HepG2 (cell line): ENCODE results near the gene MEI1. TPM values are rescaled to one million over a fixed set of nuclear protein-coding genes. Genes with fewer than 3 reads are reported as not detected.
"Not testable (repeated sequence)": the region's sequence is repeated elsewhere in the genome, so short reads cannot be mapped to it uniquely, and the experiment has no call there.

Experiments
- ATAC-seq: fragments of 200-7000 bp; cut with Tn5 transposase; 3 replicates; pipeline ENCODE4 v1.9.1; 2020; ENCODE audit warnings: mild to moderate bottlenecking, moderate library complexity
- BruUV-seq: library from RNA; stranded (reverse); fragments of 400-500 nt; replicated peaks from 2 replicates; lab custom pipeline; 2021; lab: Mats Ljungman, UMichigan
- CTCF ChIA-PET: fragments of 300-600 bp; formaldehyde crosslinking; extraction: SDS; loops from one replicate; lab custom pipeline; 2021; ENCODE audit warnings: low total read pairs, inconsistent platforms, low intra/inter-chr PET ratio; lab: Yijun Ruan, JAX
- POLR2A ChIA-PET: fragments of 350-600 bp; sonication (Branson Sonifier 250); formaldehyde crosslinking; loops from one replicate; lab custom pipeline; 2020; ENCODE audit warnings: antibody characterized with exemption, inconsistent platforms; lab: Yijun Ruan, JAX
- DNase-seq: peaks from one replicate; pipeline ENCODE4 v3.0.0-alpha.2; 2015; ENCODE audit warnings: low spot score
- FAIRE-seq: peaks from 3 replicates; lab custom pipeline; 2011; peaks lifted over from hg19 to GRCh38; lab: Jason Lieb, UNC
- H2AFZ ChIP-seq: one replicate; pipeline ENCODE4 v1.6.1; 2011; ENCODE audit warnings: low read length, inconsistent platforms
- H3K27ac ChIP-seq: fragments of 300-600 bp; 3 replicates; pipeline ENCODE4 v1.8.0; 2011; ENCODE audit warnings: mixed run types, mild to moderate bottlenecking, mixed read lengths, low read length, inconsistent platforms; ENCODE audit not compliant: insufficient read depth; ENCODE audit errors: extremely low read length
- H3K27me3 ChIP-seq, 2 experiments: fragments of 200-600 bp in 1 of 2; 2 replicates in 1 of 2; 3 replicates in 1 of 2; pipeline versions ENCODE4 v1.6.0 to v1.8.0; 2011; ENCODE audit warnings: low read length in 2 of 2, mild to moderate bottlenecking in 2 of 2, moderate library complexity in 2 of 2, inconsistent platforms in 1 of 2; ENCODE audit not compliant: insufficient read depth in 2 of 2, control insufficient read depth in 1 of 2
- H3K36me3 ChIP-seq, 2 experiments: fragments of 200-600 bp in 1 of 2; replicated peaks in 1 of 2; 2 replicates in 1 of 2; 3 replicates in 1 of 2; pipeline versions ENCODE4 v1.5.1 to v1.8.0; 2011; ENCODE audit warnings: low read length in 2 of 2, inconsistent platforms in 1 of 2; ENCODE audit not compliant: insufficient read depth in 2 of 2, control insufficient read depth in 1 of 2
- H3K4me1 ChIP-seq: 2 replicates; pipeline ENCODE4 v1.5.1; 2012; ENCODE audit warnings: low read length, inconsistent platforms; ENCODE audit not compliant: insufficient read depth
- H3K4me2 ChIP-seq: 2 replicates; pipeline ENCODE4 v1.6.0; 2011; ENCODE audit warnings: low read depth, low read length, inconsistent platforms
- H3K4me3 ChIP-seq, 3 experiments: fragments of 200-600 bp in 1 of 3; sonication (generic), shearing (Covaris generic) in 1 of 3; replicated peaks in 1 of 3; 2 replicates each; pipeline ENCODE4 v1.5.1; 2011 to 2016; ENCODE audit warnings: low read length in 3 of 3, inconsistent platforms in 2 of 3, low read depth in 2 of 3, mild to moderate bottlenecking in 2 of 3, control low read depth in 1 of 3, mixed read lengths in 1 of 3; ENCODE audit not compliant: insufficient read depth in 1 of 3
- H3K79me2 ChIP-seq: one replicate; pipeline ENCODE4 v1.6.1; 2011; ENCODE audit warnings: low read length, inconsistent platforms; ENCODE audit not compliant: insufficient read depth
- H3K9ac ChIP-seq: 2 replicates; pipeline ENCODE4 v1.6.0; 2011; ENCODE audit warnings: mild to moderate bottlenecking, low read depth, low read length, inconsistent platforms; ENCODE audit not compliant: insufficient read depth
- H3K9me3 ChIP-seq: 2 replicates; pipeline ENCODE4 v1.5.1; 2012; ENCODE audit warnings: mild to moderate bottlenecking, low read length
- H4K20me1 ChIP-seq: 2 replicates; pipeline ENCODE4 v1.6.0; 2011; ENCODE audit warnings: inconsistent platforms, mild to moderate bottlenecking, low read length, moderate library complexity; ENCODE audit not compliant: insufficient read depth
- CEBPB ChIP-seq: IDR thresholded peaks from 2 replicates; pipeline ENCODE4 v1.6.1; 2011; ENCODE audit warnings: low read depth, low read length, improper control_type of control experiment, borderline replicate concordance
- CEBPG ChIP-seq: IDR thresholded peaks from 2 replicates; pipeline ENCODE4 v1.6.1; 2016
- GATAD2A ChIP-seq: IDR thresholded peaks from 2 replicates; pipeline ENCODE4 v1.6.1; 2016
- HNF4A ChIP-seq: sonication (generic); formaldehyde crosslinking; IDR thresholded peaks from 2 replicates; pipeline ENCODE4 v1.4.0; 2020; ENCODE audit warnings: missing genetic modification reagents
- JUND ChIP-seq: sonication (generic); formaldehyde crosslinking; IDR thresholded peaks from 2 replicates; pipeline ENCODE4 v1.8.0; 2022; ENCODE audit warnings: mild to moderate bottlenecking, missing genetic modification reagents
- NR2C2 ChIP-seq: sonication (generic); formaldehyde crosslinking; IDR thresholded peaks from 2 replicates; pipeline ENCODE4 v1.4.0; 2020; ENCODE audit warnings: missing genetic modification reagents, mild to moderate bottlenecking, moderate library complexity, borderline replicate concordance
- NR2F6 ChIP-seq, 2 experiments: IDR thresholded peaks; 2 replicates each; pipeline ENCODE4 v1.6.1; 2016; ENCODE audit warnings: antibody characterized with exemption in 1 of 2, mild to moderate bottlenecking in 1 of 2
- RARA ChIP-seq: IDR thresholded peaks from 2 replicates; pipeline ENCODE4 v1.6.1; 2016; ENCODE audit warnings: missing genetic modification reagents, missing compliant biosample characterization
- RXRA ChIP-seq: sonication (generic); formaldehyde crosslinking; IDR thresholded peaks from 2 replicates; pipeline ENCODE4 v1.5.1; 2020; ENCODE audit warnings: missing genetic modification reagents
- SALL1 ChIP-seq: sonication (generic); formaldehyde crosslinking; IDR thresholded peaks from 2 replicates; pipeline ENCODE4 v1.8.0; 2022; ENCODE audit warnings: mild to moderate bottlenecking, missing genetic modification reagents
- SKI ChIP-seq: fragments of 450-650 bp; IDR thresholded peaks from one replicate; pipeline ENCODE4 v1.6.1; 2018; ENCODE audit warnings: mild to moderate bottlenecking; ENCODE audit not compliant: partially characterized antibody
- ZC3H13 ChIP-seq: sonication (generic); formaldehyde crosslinking; IDR thresholded peaks from 2 replicates; pipeline ENCODE4 v1.8.1; 2023; ENCODE audit warnings: mild to moderate bottlenecking, missing genetic modification reagents, moderate library complexity
- ZFP90 ChIP-seq: sonication (generic); formaldehyde crosslinking; IDR thresholded peaks from 2 replicates; pipeline ENCODE4 v1.8.0; 2022; ENCODE audit warnings: missing genetic modification reagents, mild to moderate bottlenecking, inconsistent platforms, borderline replicate concordance
- ZFP91 ChIP-seq: sonication (generic); formaldehyde crosslinking; IDR thresholded peaks from 2 replicates; pipeline ENCODE4 v1.9.0; 2022; ENCODE audit warnings: missing genetic modification reagents, mild to moderate bottlenecking, borderline replicate concordance
- WGBS: methylation state at CpG from one replicate; pipeline ENCODE4 v1.1.6; 2017; ENCODE audit warnings: low lambda C conversion rate; 5-methylcytosine and 5-hydroxymethylcytosine counted together
- in situ Hi-C: cut with HindIII; loops from 2 replicates; pipeline ENCODE4 v1.10.0; 2017; ENCODE audit warnings: low pct_unique_long_range_greater_than_20kb; ENCODE audit not compliant: extremely low pct_ligation_motif_present
- intact Hi-C: fragments of 100-400 bp; cut with micrococcal nuclease; formaldehyde crosslinking; loops from one replicate; pipeline ENCODE4 v1.10.0; 2022; ENCODE audit not compliant: unreplicated experiment
- polyA plus RNA-seq, 8 experiments: library from polyadenylated mRNA; depleted of rRNA in 3 of 8; stranded (reverse) in 7 of 8; unstranded in 1 of 8; fragments of >200 nt; fragmentation: Illumina TruSeq in 4 of 8; extraction: Trizol in 4 of 8; gene quantifications; 2 replicates each; pipeline versions ENCODE4 v1.2.1 to v1.2.3, GENCODE V29; 2011 to 2016; ENCODE audit warnings: low read depth in 4 of 8, missing spikeins in 1 of 8, mixed read lengths in 1 of 8; ENCODE audit not compliant: insufficient read depth in 1 of 8
- total RNA-seq, 5 experiments: library from RNA; depleted of rRNA; stranded (reverse); fragments of >200 nt; fragmentation: Illumina TruSeq; extraction: Trizol; gene quantifications; 2 replicates each; pipeline ENCODE4 v1.2.3, GENCODE V29; 2016; ENCODE audit warnings: low read depth in 1 of 5
- TF ChIP-seq, protein P1 (sequence below): sonication (generic); formaldehyde crosslinking; IDR thresholded peaks from 2 replicates; pipeline ENCODE4 v1.5.1; 2020; ENCODE audit warnings: mild to moderate bottlenecking, missing genetic modification reagents, moderate library complexity
- TF ChIP-seq, protein P2 (sequence below): sonication (generic); formaldehyde crosslinking; IDR thresholded peaks from 2 replicates; pipeline ENCODE4 v1.4.0; 2020; ENCODE audit warnings: missing genetic modification reagents, mild to moderate bottlenecking, borderline replicate concordance

Gene MEI1
- total and polyA plus RNA-seq, 2 of the 13 experiments (the other 11 are each of a cell fraction or from before 2014, with no cell fraction given), result 0.75 to 1.9 TPM

GRCh38 chr22:41835462-41835861 lies 136.2 kb downstream of the MEI1 start:
- POLR2A ChIA-PET, result interaction anchor here (1.2 to 2.0 kb wide), 3 partner anchors 10 to 35 kb away, joined by 4 to 12 read pairs (median 6); partner anchors contain the start of gene CCDC134
- H3K27me3 ChIP-seq; H2AFZ ChIP-seq; FAIRE-seq; BruUV-seq; in situ Hi-C loops; intact Hi-C loops; H3K9me3 ChIP-seq; CTCF ChIA-PET; ATAC-seq; TF ChIP-seq NR2F6 (IDR thresholded peaks at IDR 0.05): not testable (repeated sequence)
- 64% methylated on average over 8 of the region's 8 CpGs for WGBS
- peak overlapping the region in 1 of 3 experiments; percentile 8; a peak in 1 of 6 replicates for H3K4me3 ChIP-seq
- H3K4me2 ChIP-seq, result peak overlapping the region; percentile 43
- peak overlapping the region; percentile 52 for H3K27ac ChIP-seq
- DNase-seq, result peak; percentile 26
- TF ChIP-seq, protein P1, sequence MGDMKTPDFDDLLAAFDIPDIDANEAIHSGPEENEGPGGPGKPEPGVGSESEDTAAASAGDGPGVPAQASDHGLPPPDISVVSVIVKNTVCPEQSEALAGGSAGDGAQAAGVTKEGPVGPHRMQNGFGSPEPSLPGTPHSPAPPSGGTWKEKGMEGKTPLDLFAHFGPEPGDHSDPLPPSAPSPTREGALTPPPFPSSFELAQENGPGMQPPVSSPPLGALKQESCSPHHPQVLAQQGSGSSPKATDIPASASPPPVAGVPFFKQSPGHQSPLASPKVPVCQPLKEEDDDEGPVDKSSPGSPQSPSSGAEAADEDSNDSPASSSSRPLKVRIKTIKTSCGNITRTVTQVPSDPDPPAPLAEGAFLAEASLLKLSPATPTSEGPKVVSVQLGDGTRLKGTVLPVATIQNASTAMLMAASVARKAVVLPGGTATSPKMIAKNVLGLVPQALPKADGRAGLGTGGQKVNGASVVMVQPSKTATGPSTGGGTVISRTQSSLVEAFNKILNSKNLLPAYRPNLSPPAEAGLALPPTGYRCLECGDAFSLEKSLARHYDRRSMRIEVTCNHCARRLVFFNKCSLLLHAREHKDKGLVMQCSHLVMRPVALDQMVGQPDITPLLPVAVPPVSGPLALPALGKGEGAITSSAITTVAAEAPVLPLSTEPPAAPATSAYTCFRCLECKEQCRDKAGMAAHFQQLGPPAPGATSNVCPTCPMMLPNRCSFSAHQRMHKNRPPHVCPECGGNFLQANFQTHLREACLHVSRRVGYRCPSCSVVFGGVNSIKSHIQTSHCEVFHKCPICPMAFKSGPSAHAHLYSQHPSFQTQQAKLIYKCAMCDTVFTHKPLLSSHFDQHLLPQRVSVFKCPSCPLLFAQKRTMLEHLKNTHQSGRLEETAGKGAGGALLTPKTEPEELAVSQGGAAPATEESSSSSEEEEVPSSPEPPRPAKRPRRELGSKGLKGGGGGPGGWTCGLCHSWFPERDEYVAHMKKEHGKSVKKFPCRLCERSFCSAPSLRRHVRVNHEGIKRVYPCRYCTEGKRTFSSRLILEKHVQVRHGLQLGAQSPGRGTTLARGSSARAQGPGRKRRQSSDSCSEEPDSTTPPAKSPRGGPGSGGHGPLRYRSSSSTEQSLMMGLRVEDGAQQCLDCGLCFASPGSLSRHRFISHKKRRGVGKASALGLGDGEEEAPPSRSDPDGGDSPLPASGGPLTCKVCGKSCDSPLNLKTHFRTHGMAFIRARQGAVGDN (CRISPR knock-in tag), result peak; percentile 58
- peak; percentile 76 for TF ChIP-seq CEBPB
- peak; percentile 63 for TF ChIP-seq RARA (CRISPR knock-in tag)
- TF ChIP-seq ZFP91 (CRISPR knock-in tag), result peak; percentile 21; the same call in 1 of the 2 replicates
- 0 out of 2 replicates have a peak, but pooled peaks have one; percentile 49 for TF ChIP-seq NR2C2 (CRISPR knock-in tag)
- peak; percentile 31 for TF ChIP-seq SKI
- 0 out of 2 replicates have a peak, but pooled peaks have one; percentile 20 for TF ChIP-seq NR2F6 (CRISPR knock-in tag; IDR thresholded peaks at IDR 0.05)
- TF ChIP-seq SALL1 (CRISPR knock-in tag), result 0 out of 2 replicates have a peak, but pooled peaks have one; percentile 28
- TF ChIP-seq ZFP90, result peak; percentile 99
- peak; percentile 79 for TF ChIP-seq CEBPG (CRISPR knock-in tag)
- TF ChIP-seq GATAD2A, result peak; percentile 45; the same call in 1 of the 2 replicates
- TF ChIP-seq RXRA, result 0 out of 2 replicates have a peak, but pooled peaks have one; percentile 25
- TF ChIP-seq, protein P2, sequence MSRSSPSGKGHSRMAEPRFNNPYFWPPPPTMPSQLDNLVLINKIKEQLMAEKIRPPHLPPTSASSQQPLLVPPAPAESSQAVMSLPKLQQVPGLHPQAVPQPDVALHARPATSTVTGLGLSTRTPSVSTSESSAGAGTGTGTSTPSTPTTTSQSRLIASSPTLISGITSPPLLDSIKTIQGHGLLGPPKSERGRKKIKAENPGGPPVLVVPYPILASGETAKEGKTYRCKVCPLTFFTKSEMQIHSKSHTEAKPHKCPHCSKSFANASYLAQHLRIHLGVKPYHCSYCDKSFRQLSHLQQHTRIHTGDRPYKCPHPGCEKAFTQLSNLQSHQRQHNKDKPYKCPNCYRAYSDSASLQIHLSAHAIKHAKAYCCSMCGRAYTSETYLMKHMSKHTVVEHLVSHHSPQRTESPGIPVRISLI, result peak; percentile 36; the same call in 1 of the 2 replicates
- TF ChIP-seq HNF4A (CRISPR knock-in tag), result peak; percentile 43
- TF ChIP-seq JUND (CRISPR knock-in tag), result 0 out of 2 replicates have a peak, but pooled peaks have one; percentile 53
- peak; percentile 62; the same call in 1 of the 2 replicates for TF ChIP-seq ZC3H13 (CRISPR knock-in tag)
- H3K36me3 ChIP-seq, result peaks cover 8 to 30% of the 10 kb centered on the region in 2 experiments
- peaks cover 72% of the 10 kb centered on the region for H3K79me2 ChIP-seq
- peak overlapping the region; percentile 17; the same call in 1 of the 2 replicates for H3K9ac ChIP-seq
- peaks cover 72% of the 10 kb centered on the region for H3K4me1 ChIP-seq
- H4K20me1 ChIP-seq, result peaks cover 15% of the 10 kb centered on the region
